Cardiac septum (tissue), 1 donor: Measurements from ENCODE around the gene ACOXL. TPM values are rescaled to one million over a fixed set of nuclear protein-coding genes. Genes with fewer than 3 reads are reported as not detected.

Source experiments
- DNase-seq: peaks from one replicate; pipeline ENCODE4 v3.0.0-alpha.2; 2020; ENCODE audit warnings: low spot score
- intact Hi-C: fragments of 100-400 bp; cut with DNase I; formaldehyde crosslinking; loops from one replicate; pipeline ENCODE4 v1.14.0; 2022
- total RNA-seq: library from RNA; stranded (reverse); fragmentation: NEBNext Ultra II Directional; extraction: Animal tissue kit (Norgen Biotek cat#: 25700); gene quantifications from one replicate; pipeline ENCODE4 v1.2.1, GENCODE V29; 2021
- donor health status: DM: no; HTN: no; CAD: no.

Gene ACOXL
- total RNA-seq, 1 donor from 2014 or later: not detected

DNA sequence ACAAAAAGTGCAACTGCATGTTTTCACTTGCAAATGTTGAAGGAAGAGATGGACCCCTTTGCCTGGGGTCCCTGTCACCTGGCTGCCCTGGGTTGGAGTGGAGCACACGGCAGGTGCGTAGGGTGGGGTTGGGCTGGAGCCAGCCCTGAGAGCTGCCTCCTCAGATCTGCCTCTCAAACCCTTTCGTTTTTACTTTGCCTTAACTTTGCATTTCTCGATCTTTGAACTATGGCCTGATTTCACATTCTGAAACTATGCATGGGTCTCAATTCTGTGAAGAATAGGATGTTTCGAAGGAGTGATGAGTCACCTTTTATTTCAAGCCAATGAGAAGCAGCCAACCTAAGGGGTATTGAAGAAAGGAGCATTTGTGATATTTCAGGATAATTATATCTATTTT is 132.8 kb downstream of the ACOXL start:
- intact Hi-C loops: no loop called here
- no peak for DNase-seq

- no peak for DNase-seq
- intact Hi-C loops: no loop called here
These were observed 133.7 kb downstream of the ACOXL start for GRCh38 chr2:110866045-110866444.

DNA sequence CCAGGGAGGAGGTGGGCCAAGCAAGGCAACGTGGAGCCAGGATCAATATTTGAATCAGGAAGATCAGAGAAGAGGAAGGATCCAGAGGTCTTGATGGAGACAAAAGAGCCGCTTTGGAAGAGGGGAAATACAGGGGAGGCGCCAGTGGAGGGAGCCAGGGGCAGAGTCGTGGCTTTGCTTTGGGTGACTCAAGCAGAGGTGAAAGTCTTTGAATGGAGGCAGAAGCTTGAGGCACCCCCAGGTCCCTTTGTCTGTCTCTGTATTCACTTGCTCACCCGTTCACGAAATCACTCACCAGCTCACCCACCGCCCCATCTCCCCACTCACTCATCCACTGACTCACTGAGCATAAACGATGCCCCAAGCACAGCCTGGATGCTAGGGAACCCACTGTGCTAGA is 134.1 kb downstream of the ACOXL start:
- no peak for DNase-seq
- intact Hi-C loops: no loop called here

GRCh38 chr2:110867078-110867477 is 134.7 kb downstream of the ACOXL start:
- intact Hi-C loops: no loop called here
- DNase-seq: no peak

GRCh38 chr2:110868971-110869370 is 136.6 kb downstream of the ACOXL start:
- intact Hi-C loops: no loop called here
- DNase-seq: no peak

DNA sequence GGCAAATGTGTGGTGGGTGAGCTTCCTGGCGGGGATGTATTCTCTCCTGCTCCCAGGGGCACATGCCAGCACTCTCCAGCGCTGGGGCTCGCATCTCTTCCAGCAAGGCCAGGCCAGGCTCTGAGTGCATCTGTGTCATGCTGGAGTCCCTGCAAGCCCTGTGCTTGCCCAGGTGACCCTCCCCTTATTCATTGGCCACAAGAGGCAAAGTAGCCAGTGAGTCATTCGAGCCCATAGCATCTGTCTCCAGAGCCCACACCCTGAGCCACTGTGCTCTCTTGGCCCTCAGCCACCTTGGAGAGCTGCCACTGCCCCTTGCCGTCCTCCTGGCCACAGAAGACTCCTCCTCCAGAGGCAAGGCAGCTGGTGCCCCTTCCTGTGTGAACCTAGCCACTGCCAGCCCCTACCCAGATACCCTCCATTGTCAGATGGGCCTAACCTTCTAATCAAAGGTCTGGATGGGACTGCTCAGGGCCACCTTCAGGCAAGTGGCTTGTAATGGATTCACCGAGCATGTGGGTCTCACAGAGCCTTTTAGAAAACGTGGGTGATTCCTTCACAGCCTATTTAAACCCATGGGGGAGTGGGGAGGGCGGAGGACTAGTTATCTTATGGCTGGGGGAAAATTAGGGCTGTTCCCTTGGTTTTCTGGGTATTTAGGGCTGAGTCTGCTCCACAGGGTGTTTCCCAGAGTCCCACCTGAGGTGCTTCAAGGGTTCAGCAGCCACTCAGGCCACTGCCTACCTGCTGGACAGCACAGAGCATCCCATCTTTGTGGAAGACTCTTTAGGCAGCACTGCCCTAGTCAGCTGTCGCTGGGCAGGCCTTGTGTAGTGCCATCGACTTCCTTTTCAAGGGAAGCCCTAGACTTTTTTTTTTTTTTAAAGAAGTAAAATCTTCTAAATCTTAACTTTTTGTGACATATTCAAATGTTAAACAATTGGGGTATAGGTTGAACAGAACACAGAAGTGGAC is 137.4 kb downstream of the ACOXL start:
- intact Hi-C loops: no loop called here

GRCh38 chr2:110870545-110870944 is 138.2 kb downstream of the ACOXL start:
- intact Hi-C loops: no loop called here

More for the DNA sequence above, 137.4 kb downstream of the ACOXL start:
- no peak for DNase-seq

DNA sequence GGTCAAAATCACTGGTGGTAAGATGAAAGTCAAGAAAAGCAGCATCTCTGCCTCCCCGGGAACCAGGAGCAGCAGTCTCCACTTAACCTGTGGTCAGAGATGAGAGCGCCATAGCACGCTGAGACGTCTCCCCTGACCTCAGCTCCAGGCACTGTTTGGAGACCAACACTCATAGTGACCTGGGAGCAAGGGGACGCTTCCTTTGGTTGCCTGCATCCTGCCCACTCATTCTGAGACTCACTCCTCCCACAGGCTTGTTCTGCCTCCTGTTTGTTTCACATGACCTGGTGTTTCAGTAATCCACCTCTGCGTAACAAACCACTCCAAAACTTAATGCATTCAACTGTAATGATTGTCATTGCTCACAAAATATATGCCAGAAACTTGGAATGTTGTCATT is 139.3 kb downstream of the ACOXL start:
- intact Hi-C loops: no loop called here

More at GRCh38 chr2:110870545-110870944, 138.2 kb downstream of the ACOXL start:
- DNase-seq: no peak

DNA sequence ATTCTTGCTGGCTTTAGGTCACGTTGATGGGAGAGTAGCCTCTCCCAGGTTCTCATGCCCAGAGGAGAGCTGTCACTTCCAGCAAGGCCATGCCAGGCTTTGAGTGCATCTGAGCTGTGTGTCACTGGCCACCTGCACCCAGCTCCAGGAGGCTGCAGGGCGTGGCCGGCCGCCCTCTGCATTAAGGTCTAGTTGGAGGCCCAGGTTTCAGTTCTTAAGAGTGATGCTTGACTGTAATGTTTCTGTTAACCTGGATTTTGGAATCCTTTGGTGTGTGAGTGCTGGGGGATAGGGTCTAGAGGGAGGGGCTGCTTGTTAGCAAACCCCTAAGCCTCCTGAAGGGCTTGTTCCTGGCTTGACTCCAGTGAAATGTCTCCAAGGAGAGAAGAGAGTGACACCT is 140.1 kb downstream of the ACOXL start:
- intact Hi-C loops: no loop called here

More for the DNA sequence above, 139.3 kb downstream of the ACOXL start:
- no peak for DNase-seq

GRCh38 chr2:110873056-110873502 is 140.7 kb downstream of the ACOXL start:
- DNase-seq: no peak
- intact Hi-C loops: no loop called here

More for the DNA sequence above, 140.1 kb downstream of the ACOXL start:
- no peak for DNase-seq

DNA sequence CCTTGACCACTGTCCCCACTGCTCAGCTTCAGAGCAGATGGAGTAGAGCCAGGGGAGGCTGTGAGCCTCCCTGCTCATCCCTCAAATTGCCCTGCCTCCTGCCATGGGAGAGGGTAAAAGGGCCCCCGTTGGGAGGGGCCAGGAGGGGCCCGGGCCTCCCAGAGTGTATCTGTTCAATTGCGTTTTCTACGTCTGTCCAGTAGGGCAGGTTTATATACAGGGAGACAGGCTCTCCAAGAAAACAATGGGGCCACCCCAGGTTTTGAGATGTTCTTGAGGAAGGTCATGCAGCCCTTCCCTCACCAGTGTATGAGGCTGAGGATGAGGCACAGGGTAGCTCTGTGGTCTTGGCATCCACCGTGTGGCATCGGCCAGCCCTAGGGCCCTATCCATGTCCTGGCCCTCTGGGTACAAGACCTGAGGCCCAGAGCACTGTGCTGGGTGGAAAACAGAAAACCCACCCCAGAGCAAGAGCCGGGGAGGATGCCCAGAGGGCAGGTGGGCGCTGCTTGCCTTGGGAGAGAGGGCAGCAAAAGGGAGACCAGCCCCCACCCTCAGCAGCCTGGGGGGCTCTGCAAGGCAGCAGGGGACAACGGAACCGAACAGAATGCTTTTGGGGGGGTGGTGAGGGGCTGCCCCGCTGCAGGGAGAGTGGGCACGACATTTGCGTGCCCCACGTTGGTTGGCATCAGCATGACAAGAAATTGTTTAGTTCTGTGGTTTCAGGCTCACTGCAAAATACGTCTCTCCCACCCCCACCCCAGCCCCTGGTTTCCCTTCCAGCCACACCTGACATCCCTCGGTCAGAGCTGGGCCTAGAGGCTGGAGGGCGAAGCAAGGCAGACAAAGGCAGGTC is 141.5 kb downstream of the ACOXL start:
- intact Hi-C loops: no loop called here

GRCh38 chr2:110874453-110875383 is 142.3 kb downstream of the ACOXL start:
- intact Hi-C loops: no loop called here
- no peak for DNase-seq

More for the DNA sequence above, 141.5 kb downstream of the ACOXL start:
- no peak for DNase-seq

DNA sequence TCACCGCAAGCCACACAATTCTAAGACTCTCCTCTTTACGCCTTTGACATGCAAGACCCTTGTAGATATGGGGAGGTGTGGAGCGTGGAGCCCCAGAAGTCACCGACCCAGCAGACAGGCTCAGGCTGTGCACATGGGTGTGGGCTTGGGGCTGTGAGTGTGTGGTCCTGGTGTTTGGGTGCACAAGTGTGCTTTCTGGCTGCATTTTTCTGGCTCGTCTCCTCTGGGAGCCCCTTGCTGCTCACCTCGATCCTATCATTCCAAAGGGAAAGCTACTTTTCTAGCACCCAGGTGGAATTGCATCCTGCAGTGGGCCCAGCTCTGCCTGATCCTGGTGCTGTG is 143.0 kb downstream of the ACOXL start:
- intact Hi-C loops: no loop called here

DNA sequence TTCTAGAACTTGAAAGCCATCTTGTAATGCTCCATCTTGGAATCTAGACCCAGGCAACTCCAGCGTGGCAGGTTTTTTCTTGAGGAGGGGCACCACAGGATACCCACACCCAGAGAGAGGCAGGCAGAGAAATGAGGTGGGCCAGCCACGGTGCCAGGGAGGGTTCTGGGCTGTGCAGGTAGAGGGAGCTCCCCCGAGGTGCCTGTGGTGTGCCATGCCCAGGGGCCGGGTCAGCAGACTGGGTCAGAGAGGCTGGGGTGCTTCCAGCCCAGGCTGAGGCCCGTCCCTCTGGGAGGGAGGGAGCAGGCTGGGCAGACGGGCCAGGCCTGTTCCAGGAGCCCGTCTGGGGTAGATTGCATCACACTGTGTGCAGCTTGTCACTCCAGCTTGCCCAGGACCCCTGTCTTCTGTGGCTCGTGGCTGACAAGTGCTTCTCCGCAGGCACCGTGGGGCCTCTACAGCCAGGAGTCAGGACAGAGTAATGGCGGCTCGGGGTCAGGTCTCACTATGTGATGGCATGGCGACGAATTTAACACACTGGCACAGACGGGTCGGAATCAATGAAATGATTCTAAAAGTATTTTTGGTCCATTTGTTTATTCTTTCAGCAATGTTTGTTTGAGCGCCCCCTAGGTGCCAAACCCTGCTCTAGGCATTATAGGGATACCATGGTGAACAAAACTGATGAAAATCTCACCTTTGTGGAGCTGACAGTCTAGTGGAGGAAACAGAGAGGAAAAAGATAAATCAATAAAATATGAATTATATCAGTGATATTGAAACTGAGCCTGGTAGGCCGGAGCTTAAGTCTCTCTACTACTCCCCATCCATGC is 144.0 kb downstream of the ACOXL start:
- DNase-seq: peak; percentile 64
- intact Hi-C loops: no loop called here

More for the DNA sequence above, 143.0 kb downstream of the ACOXL start:
- no peak for DNase-seq

DNA sequence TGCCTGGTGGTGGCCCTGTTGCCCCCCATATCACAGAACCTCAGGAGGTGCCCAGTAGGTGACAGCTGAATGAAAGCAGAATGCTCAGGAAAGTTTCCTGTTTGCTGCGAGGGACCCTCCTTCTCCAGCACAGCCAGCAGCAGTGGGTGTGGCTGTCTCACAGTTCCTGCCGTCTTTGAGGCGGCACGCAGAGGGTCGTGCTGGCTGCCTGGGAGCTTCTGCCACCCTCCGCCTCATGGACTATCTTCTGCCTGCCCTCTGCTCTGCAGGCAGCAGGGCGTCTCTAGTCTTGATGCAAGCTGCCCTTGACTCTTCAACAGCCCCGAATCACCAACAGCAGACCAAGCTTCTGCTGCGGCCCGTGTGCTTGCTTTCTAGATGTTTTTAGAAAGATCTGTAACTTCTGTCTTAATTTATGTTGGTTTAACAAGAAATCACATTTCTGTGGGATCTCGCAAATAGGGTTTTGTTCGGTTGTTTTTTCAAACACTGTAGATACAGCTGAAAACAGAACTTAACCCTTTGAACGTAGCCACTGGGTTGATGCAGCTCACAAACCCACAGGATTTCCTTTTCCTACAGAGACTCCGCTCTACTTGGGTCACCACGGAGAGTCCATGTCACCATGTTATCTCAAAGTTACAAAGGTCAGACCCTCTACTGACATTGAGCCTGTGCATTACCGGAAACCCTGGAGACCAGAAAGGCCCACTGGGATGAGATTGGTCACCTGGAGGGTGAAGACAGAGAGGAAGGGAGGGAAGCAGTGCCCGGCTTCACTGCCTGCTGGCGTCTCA is 144.9 kb downstream of the ACOXL start:
- peak; percentile 62 for DNase-seq
- intact Hi-C loops: no loop called here

GRCh38 chr2:110878150-110878549 is 145.8 kb downstream of the ACOXL start:
- no peak for DNase-seq
- intact Hi-C loops: no loop called here

DNA sequence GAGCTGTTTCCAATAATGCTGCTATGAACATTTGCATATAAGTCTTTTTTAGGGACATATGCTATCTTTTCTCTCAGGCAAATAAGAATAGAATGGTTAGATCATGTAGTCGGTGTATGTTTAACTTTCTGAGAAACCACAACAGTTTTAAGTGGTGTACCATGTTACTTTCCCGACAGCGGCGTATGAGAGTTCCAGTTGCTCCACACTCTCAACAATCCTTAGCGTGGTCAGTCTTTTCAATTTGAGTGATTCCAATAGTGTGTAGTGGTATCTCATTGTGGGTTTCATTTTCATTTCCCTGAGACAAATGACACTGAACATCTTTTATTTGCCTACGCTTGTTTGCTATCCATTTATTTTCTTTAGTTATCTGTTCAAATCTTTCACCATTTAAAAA is 149.5 kb downstream of the ACOXL start:
- intact Hi-C loops: no loop called here
- no peak for DNase-seq

DNA sequence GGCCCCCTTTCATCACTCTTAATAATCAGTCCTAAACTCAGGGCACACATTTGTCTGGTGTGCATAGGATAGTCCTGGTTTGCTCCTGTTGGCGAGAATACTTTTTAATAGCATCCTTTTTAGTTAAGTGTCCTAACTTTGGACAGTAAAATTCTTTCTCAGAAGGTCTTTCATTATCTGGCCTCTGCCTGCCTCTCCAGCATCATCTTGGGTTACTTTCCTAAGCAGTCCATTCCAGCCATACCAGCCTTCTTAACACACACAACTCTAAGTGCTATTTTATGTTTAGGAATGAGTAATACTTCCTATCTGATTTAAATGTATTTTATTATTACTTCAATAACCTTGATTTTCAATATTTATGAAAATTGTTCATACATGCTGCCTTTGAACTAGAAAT is 151.0 kb downstream of the ACOXL start:
- intact Hi-C loops: no loop called here

More for the DNA sequence above, 151.0 kb downstream of the ACOXL start:
- no peak for DNase-seq
